Astrocyte of the cerebellum (primary cell): ENCODE data around the gene DNAAF1.
"Not testable (repeated sequence)": the region's sequence is repeated elsewhere in the genome, so short reads cannot be mapped to it uniquely, and the experiment has no call there.

ENCODE experiments used
- DNase-seq: peaks from one replicate; pipeline ENCODE4 v3.0.0-alpha.2; 2011; ENCODE audit warnings: low read depth
- H3K4me3 ChIP-seq: 2 replicates; pipeline ENCODE4 v1.5.1; 2011; ENCODE audit warnings: mild to moderate bottlenecking, low read depth, low read length, moderate library complexity
- in situ Hi-C: cut with HindIII; loops from 2 replicates; pipeline ENCODE4 v1.10.0; 2017; ENCODE audit warnings: low sequenced_read_pairs
- TF ChIP-seq, protein P1 (sequence below): IDR thresholded peaks from 2 replicates; pipeline ENCODE4 v1.5.1; 2012; ENCODE audit warnings: low read length, low read depth, moderate library complexity, mild to moderate bottlenecking; ENCODE audit errors: missing control alignments

Gene DNAAF1

DNA sequence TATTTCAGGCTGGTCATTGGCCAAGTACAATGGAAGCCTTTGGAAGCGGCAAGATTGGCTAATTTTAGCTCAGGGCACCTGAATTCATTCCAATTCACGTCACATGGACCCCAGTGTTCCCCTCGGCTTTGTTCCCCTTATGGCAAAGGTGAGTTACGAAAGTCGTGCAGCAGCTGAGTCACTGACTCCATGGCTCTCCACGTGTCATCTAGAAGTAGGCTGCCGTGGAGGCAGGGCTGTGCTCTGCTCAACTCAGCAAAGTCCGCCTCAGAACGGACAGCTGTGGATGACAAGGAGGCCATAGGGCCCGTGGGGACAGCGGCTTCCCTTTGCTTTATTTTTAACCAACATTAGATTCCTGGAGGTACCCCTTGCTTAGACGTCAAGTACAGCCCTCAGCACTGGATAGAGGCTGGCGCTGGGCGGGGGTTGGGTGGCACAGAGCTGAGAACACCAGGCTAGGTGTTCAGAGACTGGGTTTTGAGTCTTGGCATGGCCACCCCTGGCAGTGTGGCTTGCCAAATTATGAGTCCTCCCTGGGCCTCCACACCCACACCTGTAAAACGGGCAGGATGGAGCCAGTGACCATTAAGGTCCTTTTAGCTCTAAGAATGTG, 69.5 kb downstream of the DNAAF1 start:
- in situ Hi-C loops: no loop called here
- no peak for DNase-seq
- H3K4me3 ChIP-seq: no peak overlapping the region
- TF ChIP-seq, protein P1, sequence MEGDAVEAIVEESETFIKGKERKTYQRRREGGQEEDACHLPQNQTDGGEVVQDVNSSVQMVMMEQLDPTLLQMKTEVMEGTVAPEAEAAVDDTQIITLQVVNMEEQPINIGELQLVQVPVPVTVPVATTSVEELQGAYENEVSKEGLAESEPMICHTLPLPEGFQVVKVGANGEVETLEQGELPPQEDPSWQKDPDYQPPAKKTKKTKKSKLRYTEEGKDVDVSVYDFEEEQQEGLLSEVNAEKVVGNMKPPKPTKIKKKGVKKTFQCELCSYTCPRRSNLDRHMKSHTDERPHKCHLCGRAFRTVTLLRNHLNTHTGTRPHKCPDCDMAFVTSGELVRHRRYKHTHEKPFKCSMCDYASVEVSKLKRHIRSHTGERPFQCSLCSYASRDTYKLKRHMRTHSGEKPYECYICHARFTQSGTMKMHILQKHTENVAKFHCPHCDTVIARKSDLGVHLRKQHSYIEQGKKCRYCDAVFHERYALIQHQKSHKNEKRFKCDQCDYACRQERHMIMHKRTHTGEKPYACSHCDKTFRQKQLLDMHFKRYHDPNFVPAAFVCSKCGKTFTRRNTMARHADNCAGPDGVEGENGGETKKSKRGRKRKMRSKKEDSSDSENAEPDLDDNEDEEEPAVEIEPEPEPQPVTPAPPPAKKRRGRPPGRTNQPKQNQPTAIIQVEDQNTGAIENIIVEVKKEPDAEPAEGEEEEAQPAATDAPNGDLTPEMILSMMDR: no peak

DNA sequence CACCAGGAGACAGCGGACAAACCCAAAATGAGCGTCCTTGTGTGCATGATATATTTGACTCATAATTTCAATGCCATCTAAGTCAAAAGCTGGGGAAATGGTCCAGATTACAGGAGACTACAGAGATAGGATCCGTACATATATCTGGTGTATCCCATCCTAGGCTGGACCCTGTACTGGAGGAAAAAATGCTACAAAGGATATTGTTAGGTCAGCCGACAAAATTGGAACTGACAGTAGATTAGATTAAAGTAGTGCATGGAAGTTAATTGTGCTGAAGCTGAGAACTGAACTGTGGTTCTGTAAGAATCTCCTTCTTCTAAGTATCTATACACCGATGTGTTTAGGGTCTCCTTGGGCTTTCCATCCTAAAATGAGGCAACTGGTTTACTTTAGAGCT, 70.4 kb downstream of the DNAAF1 start:
- TF ChIP-seq, protein P1: no peak
- no peak for DNase-seq
- in situ Hi-C loops: no loop called here
- no peak overlapping the region for H3K4me3 ChIP-seq

GRCh38 chr16:84216144-84216543, 71.0 kb downstream of the DNAAF1 start:
- DNase-seq, in situ Hi-C loops, H3K4me3 ChIP-seq: not testable (repeated sequence)

- no peak overlapping the region for H3K4me3 ChIP-seq
- DNase-seq: no peak
- TF ChIP-seq, protein P1: no peak
- in situ Hi-C loops: no loop called here
Measured at GRCh38 chr16:84218176-84218823, 73.2 kb downstream of the DNAAF1 start.

DNA sequence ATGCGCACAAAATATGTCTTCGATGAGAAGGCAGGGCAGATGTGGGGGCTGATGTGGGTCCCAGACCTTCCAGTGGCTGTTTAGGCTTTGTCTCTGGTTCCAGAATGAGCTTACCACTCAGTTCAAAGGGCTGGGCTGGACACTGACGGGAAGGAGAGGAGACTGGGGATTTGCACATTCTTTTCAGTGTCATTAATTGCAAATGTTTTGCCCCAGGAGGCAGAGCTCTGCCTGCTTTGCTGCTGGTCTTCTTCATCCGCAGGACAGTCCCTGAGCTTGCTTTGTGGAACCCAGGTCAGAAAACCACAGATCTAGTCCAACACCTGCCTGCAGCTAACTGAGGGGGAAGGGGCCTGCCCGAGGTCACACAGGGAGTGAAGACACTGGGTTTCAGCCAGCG, 73.8 kb downstream of the DNAAF1 start:
- TF ChIP-seq, protein P1: no peak
- DNase-seq: no peak
- H3K4me3 ChIP-seq: no peak overlapping the region
- in situ Hi-C loops: no loop called here

DNA sequence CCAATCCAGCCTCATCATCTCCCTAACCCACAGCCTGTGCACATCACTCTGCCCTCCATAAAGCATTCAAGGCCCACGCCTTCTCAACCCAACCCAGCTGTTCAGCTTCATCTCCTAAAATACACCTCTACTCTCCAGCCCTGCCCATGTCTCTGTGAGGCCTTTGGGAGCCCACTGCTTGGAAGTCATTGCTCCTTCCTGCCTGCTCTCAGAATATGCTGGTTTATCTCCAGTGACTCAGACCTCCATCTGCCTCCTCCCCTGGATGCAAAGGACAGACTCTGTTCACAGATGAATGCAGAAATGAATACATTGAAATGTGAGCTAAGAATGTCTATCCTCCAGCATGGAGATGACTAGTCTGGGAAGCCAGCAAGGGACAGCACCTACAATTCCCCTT, 75.7 kb downstream of the DNAAF1 start:
- TF ChIP-seq, protein P1: no peak
- in situ Hi-C loops: no loop called here
- no peak for DNase-seq
- no peak overlapping the region for H3K4me3 ChIP-seq

GRCh38 chr16:84223456-84223855, 78.3 kb downstream of the DNAAF1 start:
- no peak for DNase-seq
- TF ChIP-seq, protein P1: no peak
- in situ Hi-C loops: no loop called here
- H3K4me3 ChIP-seq: no peak overlapping the region
